WTC11 (cell line): ENCODE measurements around the gene SHANK1. TPM values are rescaled to one million over a fixed set of nuclear protein-coding genes. Genes with fewer than 3 reads are reported as not detected.

ENCODE experiments used
- CBFB ChIP-seq: sonication (generic); formaldehyde crosslinking; IDR thresholded peaks from 2 replicates; pipeline ENCODE4 v1.8.1; 2022; ENCODE audit warnings: mild to moderate bottlenecking, low read depth, missing genetic modification reagents
- CREB1 ChIP-seq: sonication (generic); formaldehyde crosslinking; IDR thresholded peaks from 2 replicates; pipeline ENCODE4 v1.8.0; 2023; ENCODE audit warnings: mild to moderate bottlenecking, missing genetic modification reagents
- FOXK1 ChIP-seq: sonication (generic); formaldehyde crosslinking; IDR thresholded peaks from 2 replicates; pipeline ENCODE4 v1.8.0; 2022; ENCODE audit warnings: mild to moderate bottlenecking, moderate library complexity, missing genetic modification reagents
- IRF2 ChIP-seq: sonication (generic); formaldehyde crosslinking; IDR thresholded peaks from 2 replicates; pipeline ENCODE4 v1.8.0; 2022; ENCODE audit warnings: low read depth, missing genetic modification reagents, borderline replicate concordance
- JAZF1 ChIP-seq: fragments of 250-450 bp; sonication (Bioruptor Pico); IDR thresholded peaks from 2 replicates; pipeline ENCODE4 v1.9.0; 2021; ENCODE audit warnings: moderate library complexity, mild to moderate bottlenecking, inconsistent platforms
- MYBL2 ChIP-seq: sonication (generic); formaldehyde crosslinking; IDR thresholded peaks from 2 replicates; pipeline ENCODE4 v1.8.1; 2023; ENCODE audit warnings: mild to moderate bottlenecking, moderate library complexity, missing genetic modification reagents
- NFYB ChIP-seq: sonication (generic); formaldehyde crosslinking; conservative IDR thresholded peaks from 2 replicates; pipeline ENCODE4 v1.8.0; 2022; ENCODE audit warnings: low read depth, missing genetic modification reagents
- PRRX2 ChIP-seq: fragments of 250-450 bp; sonication (Bioruptor Pico); IDR thresholded peaks from 2 replicates; pipeline ENCODE4 v1.8.0; 2021; ENCODE audit warnings: mild to moderate bottlenecking
- SP1 ChIP-seq: sonication (generic); formaldehyde crosslinking; conservative IDR thresholded peaks from 2 replicates; pipeline ENCODE4 v1.8.1; 2022; ENCODE audit warnings: missing genetic modification reagents
- TCF7 ChIP-seq: sonication (generic); formaldehyde crosslinking; IDR thresholded peaks from 2 replicates; pipeline ENCODE4 v1.8.0; 2022; ENCODE audit warnings: mild to moderate bottlenecking, low read depth, missing genetic modification reagents, moderate library complexity
- TEAD1 ChIP-seq: sonication (generic); formaldehyde crosslinking; IDR thresholded peaks from 2 replicates; pipeline ENCODE4 v1.8.0; 2022; ENCODE audit warnings: mild to moderate bottlenecking, missing genetic modification reagents
- TP53 ChIP-seq: sonication (generic); formaldehyde crosslinking; IDR thresholded peaks from 2 replicates; pipeline ENCODE4 v1.8.1; 2023; ENCODE audit warnings: mild to moderate bottlenecking, missing genetic modification reagents
- ZNF263 ChIP-seq: sonication (generic); formaldehyde crosslinking; IDR thresholded peaks from 2 replicates; pipeline ENCODE4 v1.8.1; 2022; ENCODE audit warnings: low read depth, mild to moderate bottlenecking, moderate library complexity, missing genetic modification reagents
- ZNF416 ChIP-seq: fragments of 250-450 bp; sonication (Bioruptor Pico); IDR thresholded peaks from 2 replicates; pipeline ENCODE4 v1.9.0; 2021; ENCODE audit warnings: mild to moderate bottlenecking, inconsistent platforms
- total RNA-seq: library from RNA; stranded (reverse); gene quantifications from 3 replicates; pipeline ENCODE4 v1.2.3, GENCODE V29; 2021
- TF ChIP-seq, protein P1 (sequence below): fragments of 250-450 bp; sonication (Bioruptor Pico); IDR thresholded peaks from 2 replicates; pipeline ENCODE4 v1.9.0; 2021; ENCODE audit warnings: mild to moderate bottlenecking
- TF ChIP-seq, protein P2 (sequence below): sonication (generic); formaldehyde crosslinking; IDR thresholded peaks from 2 replicates; pipeline ENCODE4 v1.8.1; 2023; ENCODE audit warnings: mild to moderate bottlenecking, missing genetic modification reagents, moderate library complexity
- TF ChIP-seq, protein P3 (sequence below): fragments of 250-450 bp; sonication (Bioruptor Pico); IDR thresholded peaks from 2 replicates; pipeline ENCODE4 v1.8.0; 2021; ENCODE audit warnings: mild to moderate bottlenecking
- TF ChIP-seq, protein P4 (sequence below): sonication (generic); formaldehyde crosslinking; IDR thresholded peaks from 2 replicates; pipeline ENCODE4 v1.8.0; 2023; ENCODE audit warnings: missing genetic modification reagents, mild to moderate bottlenecking, borderline replicate concordance
- TF ChIP-seq, protein P5 (sequence below): sonication (generic); formaldehyde crosslinking; IDR thresholded peaks from 2 replicates; pipeline ENCODE4 v1.8.1; 2023; ENCODE audit warnings: mild to moderate bottlenecking, missing genetic modification reagents
- TF ChIP-seq, protein P6 (sequence below): fragments of 250-450 bp; sonication (Bioruptor Pico); IDR thresholded peaks from 2 replicates; pipeline ENCODE4 v2.1.2; 2022; ENCODE audit warnings: mild to moderate bottlenecking, moderate library complexity
- TF ChIP-seq, protein P7 (sequence below): sonication (generic); formaldehyde crosslinking; IDR thresholded peaks from 2 replicates; pipeline ENCODE4 v1.8.0; 2022; ENCODE audit warnings: mild to moderate bottlenecking, missing genetic modification reagents

The SHANK1 gene
- total RNA-seq, 1 experiment from 2014 or later: 8.7 TPM

DNA sequence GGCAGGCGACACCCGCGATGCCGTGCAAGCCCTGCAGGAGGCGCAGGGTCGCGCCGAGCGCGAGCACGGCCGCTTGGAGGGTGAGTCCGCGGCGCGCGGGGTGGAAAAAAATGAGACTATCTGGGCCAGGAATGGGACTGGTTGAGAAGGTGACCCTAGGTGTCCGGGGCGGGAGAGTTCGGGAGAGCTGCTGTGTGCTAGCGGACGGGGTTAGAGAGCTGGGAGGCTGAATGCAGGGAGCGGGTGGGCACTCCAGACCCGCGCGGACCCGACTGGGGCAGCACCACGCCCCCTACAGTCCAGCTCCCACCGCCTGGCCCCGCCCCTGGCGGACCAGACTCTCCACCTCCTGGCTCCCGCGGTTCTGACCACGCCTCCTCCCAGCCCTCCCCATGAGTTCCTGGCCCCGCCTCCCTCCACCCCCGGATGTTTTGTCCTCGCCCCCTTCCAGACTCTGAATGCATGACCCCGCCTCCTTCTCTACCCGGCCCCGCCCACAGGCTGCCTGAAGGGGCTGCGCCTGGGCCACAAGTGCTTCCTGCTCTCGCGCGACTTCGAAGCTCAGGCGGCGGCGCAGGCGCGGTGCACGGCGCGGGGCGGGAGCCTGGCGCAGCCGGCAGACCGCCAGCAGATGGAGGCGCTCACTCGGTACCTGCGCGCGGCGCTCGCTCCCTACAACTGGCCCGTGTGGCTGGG is 5.1 kb upstream of the SHANK1 start (continued):
- TF ChIP-seq FOXK1 (CRISPR knock-in tag) (peak; percentile 77; the same call in 1 of the 2 replicates), CREB1 (CRISPR knock-in tag) (no peak), SP1 (CRISPR knock-in tag) (peak; percentile 79), CBFB (CRISPR knock-in tag) (no peak), ZNF263 (CRISPR knock-in tag) (no peak), JAZF1 (CRISPR knock-in tag) (no peak), NFYB (CRISPR knock-in tag) (no peak), TCF7 (CRISPR knock-in tag) (no peak), IRF2 (CRISPR knock-in tag) (no peak), ZNF416 (0 out of 2 replicates have a peak, but pooled peaks have one; percentile 35), TEAD1 (CRISPR knock-in tag) (no peak; the same call in 1 of the 2 replicates), MYBL2 (0 out of 2 replicates have a peak, but pooled peaks have one; percentile 46), PRRX2 (CRISPR knock-in tag) (no peak), TP53 (CRISPR knock-in tag) (0 out of 2 replicates have a peak, but pooled peaks have one; percentile 80)
- TF ChIP-seq, protein P1, sequence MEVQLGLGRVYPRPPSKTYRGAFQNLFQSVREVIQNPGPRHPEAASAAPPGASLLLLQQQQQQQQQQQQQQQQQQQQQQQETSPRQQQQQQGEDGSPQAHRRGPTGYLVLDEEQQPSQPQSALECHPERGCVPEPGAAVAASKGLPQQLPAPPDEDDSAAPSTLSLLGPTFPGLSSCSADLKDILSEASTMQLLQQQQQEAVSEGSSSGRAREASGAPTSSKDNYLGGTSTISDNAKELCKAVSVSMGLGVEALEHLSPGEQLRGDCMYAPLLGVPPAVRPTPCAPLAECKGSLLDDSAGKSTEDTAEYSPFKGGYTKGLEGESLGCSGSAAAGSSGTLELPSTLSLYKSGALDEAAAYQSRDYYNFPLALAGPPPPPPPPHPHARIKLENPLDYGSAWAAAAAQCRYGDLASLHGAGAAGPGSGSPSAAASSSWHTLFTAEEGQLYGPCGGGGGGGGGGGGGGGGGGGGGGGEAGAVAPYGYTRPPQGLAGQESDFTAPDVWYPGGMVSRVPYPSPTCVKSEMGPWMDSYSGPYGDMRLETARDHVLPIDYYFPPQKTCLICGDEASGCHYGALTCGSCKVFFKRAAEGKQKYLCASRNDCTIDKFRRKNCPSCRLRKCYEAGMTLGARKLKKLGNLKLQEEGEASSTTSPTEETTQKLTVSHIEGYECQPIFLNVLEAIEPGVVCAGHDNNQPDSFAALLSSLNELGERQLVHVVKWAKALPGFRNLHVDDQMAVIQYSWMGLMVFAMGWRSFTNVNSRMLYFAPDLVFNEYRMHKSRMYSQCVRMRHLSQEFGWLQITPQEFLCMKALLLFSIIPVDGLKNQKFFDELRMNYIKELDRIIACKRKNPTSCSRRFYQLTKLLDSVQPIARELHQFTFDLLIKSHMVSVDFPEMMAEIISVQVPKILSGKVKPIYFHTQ (CRISPR knock-in tag): no peak
- TF ChIP-seq, protein P2, sequence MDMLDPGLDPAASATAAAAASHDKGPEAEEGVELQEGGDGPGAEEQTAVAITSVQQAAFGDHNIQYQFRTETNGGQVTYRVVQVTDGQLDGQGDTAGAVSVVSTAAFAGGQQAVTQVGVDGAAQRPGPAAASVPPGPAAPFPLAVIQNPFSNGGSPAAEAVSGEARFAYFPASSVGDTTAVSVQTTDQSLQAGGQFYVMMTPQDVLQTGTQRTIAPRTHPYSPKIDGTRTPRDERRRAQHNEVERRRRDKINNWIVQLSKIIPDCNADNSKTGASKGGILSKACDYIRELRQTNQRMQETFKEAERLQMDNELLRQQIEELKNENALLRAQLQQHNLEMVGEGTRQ (CRISPR knock-in tag): 0 out of 2 replicates have a peak, but pooled peaks have one; percentile 19
- TF ChIP-seq, protein P3, sequence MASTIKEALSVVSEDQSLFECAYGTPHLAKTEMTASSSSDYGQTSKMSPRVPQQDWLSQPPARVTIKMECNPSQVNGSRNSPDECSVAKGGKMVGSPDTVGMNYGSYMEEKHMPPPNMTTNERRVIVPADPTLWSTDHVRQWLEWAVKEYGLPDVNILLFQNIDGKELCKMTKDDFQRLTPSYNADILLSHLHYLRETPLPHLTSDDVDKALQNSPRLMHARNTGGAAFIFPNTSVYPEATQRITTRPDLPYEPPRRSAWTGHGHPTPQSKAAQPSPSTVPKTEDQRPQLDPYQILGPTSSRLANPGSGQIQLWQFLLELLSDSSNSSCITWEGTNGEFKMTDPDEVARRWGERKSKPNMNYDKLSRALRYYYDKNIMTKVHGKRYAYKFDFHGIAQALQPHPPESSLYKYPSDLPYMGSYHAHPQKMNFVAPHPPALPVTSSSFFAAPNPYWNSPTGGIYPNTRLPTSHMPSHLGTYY: no peak
- TF ChIP-seq, protein P4, sequence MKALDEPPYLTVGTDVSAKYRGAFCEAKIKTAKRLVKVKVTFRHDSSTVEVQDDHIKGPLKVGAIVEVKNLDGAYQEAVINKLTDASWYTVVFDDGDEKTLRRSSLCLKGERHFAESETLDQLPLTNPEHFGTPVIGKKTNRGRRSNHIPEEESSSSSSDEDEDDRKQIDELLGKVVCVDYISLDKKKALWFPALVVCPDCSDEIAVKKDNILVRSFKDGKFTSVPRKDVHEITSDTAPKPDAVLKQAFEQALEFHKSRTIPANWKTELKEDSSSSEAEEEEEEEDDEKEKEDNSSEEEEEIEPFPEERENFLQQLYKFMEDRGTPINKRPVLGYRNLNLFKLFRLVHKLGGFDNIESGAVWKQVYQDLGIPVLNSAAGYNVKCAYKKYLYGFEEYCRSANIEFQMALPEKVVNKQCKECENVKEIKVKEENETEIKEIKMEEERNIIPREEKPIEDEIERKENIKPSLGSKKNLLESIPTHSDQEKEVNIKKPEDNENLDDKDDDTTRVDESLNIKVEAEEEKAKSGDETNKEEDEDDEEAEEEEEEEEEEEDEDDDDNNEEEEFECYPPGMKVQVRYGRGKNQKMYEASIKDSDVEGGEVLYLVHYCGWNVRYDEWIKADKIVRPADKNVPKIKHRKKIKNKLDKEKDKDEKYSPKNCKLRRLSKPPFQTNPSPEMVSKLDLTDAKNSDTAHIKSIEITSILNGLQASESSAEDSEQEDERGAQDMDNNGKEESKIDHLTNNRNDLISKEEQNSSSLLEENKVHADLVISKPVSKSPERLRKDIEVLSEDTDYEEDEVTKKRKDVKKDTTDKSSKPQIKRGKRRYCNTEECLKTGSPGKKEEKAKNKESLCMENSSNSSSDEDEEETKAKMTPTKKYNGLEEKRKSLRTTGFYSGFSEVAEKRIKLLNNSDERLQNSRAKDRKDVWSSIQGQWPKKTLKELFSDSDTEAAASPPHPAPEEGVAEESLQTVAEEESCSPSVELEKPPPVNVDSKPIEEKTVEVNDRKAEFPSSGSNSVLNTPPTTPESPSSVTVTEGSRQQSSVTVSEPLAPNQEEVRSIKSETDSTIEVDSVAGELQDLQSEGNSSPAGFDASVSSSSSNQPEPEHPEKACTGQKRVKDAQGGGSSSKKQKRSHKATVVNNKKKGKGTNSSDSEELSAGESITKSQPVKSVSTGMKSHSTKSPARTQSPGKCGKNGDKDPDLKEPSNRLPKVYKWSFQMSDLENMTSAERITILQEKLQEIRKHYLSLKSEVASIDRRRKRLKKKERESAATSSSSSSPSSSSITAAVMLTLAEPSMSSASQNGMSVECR: no peak; the same call in 1 of the 2 replicates
- TF ChIP-seq, protein P5, sequence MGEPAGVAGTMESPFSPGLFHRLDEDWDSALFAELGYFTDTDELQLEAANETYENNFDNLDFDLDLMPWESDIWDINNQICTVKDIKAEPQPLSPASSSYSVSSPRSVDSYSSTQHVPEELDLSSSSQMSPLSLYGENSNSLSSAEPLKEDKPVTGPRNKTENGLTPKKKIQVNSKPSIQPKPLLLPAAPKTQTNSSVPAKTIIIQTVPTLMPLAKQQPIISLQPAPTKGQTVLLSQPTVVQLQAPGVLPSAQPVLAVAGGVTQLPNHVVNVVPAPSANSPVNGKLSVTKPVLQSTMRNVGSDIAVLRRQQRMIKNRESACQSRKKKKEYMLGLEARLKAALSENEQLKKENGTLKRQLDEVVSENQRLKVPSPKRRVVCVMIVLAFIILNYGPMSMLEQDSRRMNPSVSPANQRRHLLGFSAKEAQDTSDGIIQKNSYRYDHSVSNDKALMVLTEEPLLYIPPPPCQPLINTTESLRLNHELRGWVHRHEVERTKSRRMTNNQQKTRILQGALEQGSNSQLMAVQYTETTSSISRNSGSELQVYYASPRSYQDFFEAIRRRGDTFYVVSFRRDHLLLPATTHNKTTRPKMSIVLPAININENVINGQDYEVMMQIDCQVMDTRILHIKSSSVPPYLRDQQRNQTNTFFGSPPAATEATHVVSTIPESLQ (CRISPR knock-in tag): no peak
- TF ChIP-seq, protein P6, sequence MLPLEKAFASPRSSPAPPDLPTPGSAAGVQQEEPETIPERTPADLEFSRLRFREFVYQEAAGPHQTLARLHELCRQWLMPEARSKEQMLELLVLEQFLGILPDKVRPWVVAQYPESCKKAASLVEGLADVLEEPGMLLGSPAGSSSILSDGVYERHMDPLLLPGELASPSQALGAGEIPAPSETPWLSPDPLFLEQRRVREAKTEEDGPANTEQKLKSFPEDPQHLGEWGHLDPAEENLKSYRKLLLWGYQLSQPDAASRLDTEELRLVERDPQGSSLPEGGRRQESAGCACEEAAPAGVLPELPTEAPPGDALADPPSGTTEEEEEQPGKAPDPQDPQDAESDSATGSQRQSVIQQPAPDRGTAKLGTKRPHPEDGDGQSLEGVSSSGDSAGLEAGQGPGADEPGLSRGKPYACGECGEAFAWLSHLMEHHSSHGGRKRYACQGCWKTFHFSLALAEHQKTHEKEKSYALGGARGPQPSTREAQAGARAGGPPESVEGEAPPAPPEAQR (CRISPR knock-in tag): no peak
- TF ChIP-seq, protein P7, sequence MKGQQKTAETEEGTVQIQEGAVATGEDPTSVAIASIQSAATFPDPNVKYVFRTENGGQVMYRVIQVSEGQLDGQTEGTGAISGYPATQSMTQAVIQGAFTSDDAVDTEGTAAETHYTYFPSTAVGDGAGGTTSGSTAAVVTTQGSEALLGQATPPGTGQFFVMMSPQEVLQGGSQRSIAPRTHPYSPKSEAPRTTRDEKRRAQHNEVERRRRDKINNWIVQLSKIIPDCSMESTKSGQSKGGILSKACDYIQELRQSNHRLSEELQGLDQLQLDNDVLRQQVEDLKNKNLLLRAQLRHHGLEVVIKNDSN: no peak
